ENCODE measurements around the gene NELFA. TPM values are rescaled to one million over a fixed set of nuclear protein-coding genes. Genes with fewer than 3 reads are reported as not detected.

NELFA gene
- 19.2 and 19.9 TPM in 2 replicates for total RNA-seq

- Histone ChIP-seq H3K36me3 (ENCODE audit: insufficient read depth, low read length) (peaks cover 9% of the 10 kb centered on the region), H3K9me3 (ENCODE audit: low read depth, low read length) (no peaks in the 10 kb centered on the region), H4K20me1 (ENCODE audit: insufficient read depth, low read length) (peaks cover 23% of the 10 kb centered on the region), H2AFZ (ENCODE audit: low read length) (peak within 1 kb of the TSS; percentile 99), H3K4me3 (ENCODE audit: insufficient read depth, low read length) (peak within 1 kb of the TSS; percentile 99), H3K4me2 (ENCODE audit: insufficient read depth, low read length) (peak within 1 kb of the TSS; percentile 91), H3K4me1 (ENCODE audit: insufficient read depth, low read length) (peaks cover 5% of the 10 kb centered on the region), H3K79me2 (ENCODE audit: insufficient read depth, low read length) (peaks cover 44% of the 10 kb centered on the region), H3K27ac (ENCODE audit: low read depth, low read length) (peak within 1 kb of the TSS; percentile 98), H3K27me3 (ENCODE audit: insufficient read depth, low read length) (no peaks in the 10 kb centered on the region)
- TF ChIP-seq CTCF (IDR thresholded peaks at IDR 0.05; ENCODE audit: extremely low read depth, low read depth, low read length) = no peak
- peak; percentile 98 for DNase-seq (ENCODE audit: insufficient read length, low spot score, missing footprints)
Measured at GRCh38 chr4:2008921-2009650, at the start of gene NELFA. Gene NELFA, minus strand, starts transcription at chr4:2008974. Its CDS starts 15 bp downstream, at chr4:2008959.

GRCh38 chr4:2057382-2058065 lies 48.8 kb upstream of the NELFA start:
- no peak for TF ChIP-seq CTCF (IDR thresholded peaks at IDR 0.05; ENCODE audit: extremely low read depth, low read depth, low read length)
- H4K20me1 ChIP-seq (ENCODE audit: insufficient read depth, low read length) = no peaks in the 10 kb centered on the region
- H3K4me1 ChIP-seq (ENCODE audit: insufficient read depth, low read length) = no peaks in the 10 kb centered on the region
- H3K27me3 ChIP-seq (ENCODE audit: insufficient read depth, low read length) = peaks cover 35% of the 10 kb centered on the region
- peak; percentile 36 for DNase-seq (ENCODE audit: insufficient read length, low spot score, missing footprints)
- H3K36me3 ChIP-seq (ENCODE audit: insufficient read depth, low read length) = no peaks in the 10 kb centered on the region
- no peaks in the 10 kb centered on the region for H3K79me2 ChIP-seq (ENCODE audit: insufficient read depth, low read length)
- H3K4me3 ChIP-seq (ENCODE audit: insufficient read depth, low read length) = no peak overlapping the region
- H2AFZ ChIP-seq (ENCODE audit: low read length) = no peak overlapping the region
- no peak overlapping the region for H3K27ac ChIP-seq (ENCODE audit: low read depth, low read length)
- H3K4me2 ChIP-seq (ENCODE audit: insufficient read depth, low read length) = no peak overlapping the region
- H3K9me3 ChIP-seq (ENCODE audit: low read depth, low read length) = no peaks in the 10 kb centered on the region

GRCh38 chr4:2054217-2054616 lies 45.4 kb upstream of the NELFA start:
- no peaks in the 10 kb centered on the region for H3K9me3 ChIP-seq (ENCODE audit: low read depth, low read length)
- no peaks in the 10 kb centered on the region for H3K79me2 ChIP-seq (ENCODE audit: insufficient read depth, low read length)
- no peak for TF ChIP-seq CTCF (IDR thresholded peaks at IDR 0.05; ENCODE audit: extremely low read depth, low read depth, low read length)
- H3K4me2 ChIP-seq (ENCODE audit: insufficient read depth, low read length) = no peak overlapping the region
- H3K4me3 ChIP-seq (ENCODE audit: insufficient read depth, low read length) = no peak overlapping the region
- H3K36me3 ChIP-seq (ENCODE audit: insufficient read depth, low read length) = no peaks in the 10 kb centered on the region
- no peaks in the 10 kb centered on the region for H3K4me1 ChIP-seq (ENCODE audit: insufficient read depth, low read length)
- DNase-seq (ENCODE audit: insufficient read length, low spot score, missing footprints) = no peak
- H2AFZ ChIP-seq (ENCODE audit: low read length) = no peak overlapping the region
- peaks cover 51% of the 10 kb centered on the region for H3K27me3 ChIP-seq (ENCODE audit: insufficient read depth, low read length)
- no peaks in the 10 kb centered on the region for H4K20me1 ChIP-seq (ENCODE audit: insufficient read depth, low read length)
- no peak overlapping the region for H3K27ac ChIP-seq (ENCODE audit: low read depth, low read length)

- no peak overlapping the region for H3K4me2 ChIP-seq (ENCODE audit: insufficient read depth, low read length)
- H3K27me3 ChIP-seq (ENCODE audit: insufficient read depth, low read length) = peaks cover 31% of the 10 kb centered on the region
- H3K36me3 ChIP-seq (ENCODE audit: insufficient read depth, low read length) = no peaks in the 10 kb centered on the region
- H3K27ac ChIP-seq (ENCODE audit: low read depth, low read length) = no peak overlapping the region
- H4K20me1 ChIP-seq (ENCODE audit: insufficient read depth, low read length) = no peaks in the 10 kb centered on the region
- peak; percentile 26 for DNase-seq (ENCODE audit: insufficient read length, low spot score, missing footprints)
- H3K79me2 ChIP-seq (ENCODE audit: insufficient read depth, low read length) = no peaks in the 10 kb centered on the region
- no peak overlapping the region for H2AFZ ChIP-seq (ENCODE audit: low read length)
- H3K4me3 ChIP-seq (ENCODE audit: insufficient read depth, low read length) = no peak overlapping the region
- H3K4me1 ChIP-seq (ENCODE audit: insufficient read depth, low read length) = no peaks in the 10 kb centered on the region
- no peak for TF ChIP-seq CTCF (IDR thresholded peaks at IDR 0.05; ENCODE audit: extremely low read depth, low read depth, low read length)
- H3K9me3 ChIP-seq (ENCODE audit: low read depth, low read length) = no peaks in the 10 kb centered on the region
Measured at GRCh38 chr4:2051086-2051485, 42.3 kb upstream of the NELFA start.
